HCEC 1CT (cell line): ENCODE results near the gene YPEL1.
"Not testable (repeated sequence)": the region's sequence is repeated elsewhere in the genome, so short reads cannot be mapped to it uniquely, and the experiment has no call there.

Source experiments
- DNase-seq: peaks from one replicate; pipeline ENCODE4 v3.0.0-alpha.2; 2017

YPEL1 gene

DNA sequence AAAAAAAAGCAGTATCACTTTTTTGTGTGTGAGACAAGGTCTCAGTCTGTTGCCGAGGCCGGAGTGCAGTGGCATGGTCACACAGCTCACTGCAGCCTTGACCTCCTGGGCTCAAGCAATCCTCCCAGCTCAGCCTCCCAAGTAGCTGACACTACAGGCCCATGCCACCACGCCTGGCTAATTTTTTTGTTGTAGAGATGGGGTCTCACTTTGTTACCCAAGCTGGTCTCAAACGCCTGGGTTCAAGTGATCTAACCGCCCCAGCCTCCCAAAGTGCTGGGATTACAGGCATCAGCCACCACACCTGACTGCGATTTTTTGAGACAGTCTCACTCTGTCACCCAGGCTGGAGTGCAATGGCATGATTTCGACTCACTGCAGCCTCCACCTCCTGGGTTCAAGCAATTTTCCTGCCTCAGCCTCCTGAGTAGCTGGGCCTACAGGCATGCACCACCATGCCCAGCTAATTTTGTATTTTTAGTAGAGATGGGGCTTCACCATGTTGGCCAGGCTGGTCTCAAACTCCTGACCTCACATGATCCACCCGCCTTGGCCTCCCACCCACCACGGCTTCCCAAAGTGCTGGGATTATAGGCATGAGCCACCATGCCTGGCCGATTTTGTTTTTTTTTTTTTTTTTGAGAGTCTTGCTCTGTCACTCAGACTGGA, 15.3 kb downstream of the YPEL1 start:
- DNase-seq: not testable (repeated sequence)

GRCh38 chr22:21719024-21719423, 16.6 kb downstream of the YPEL1 start:
- no peak for DNase-seq

DNA sequence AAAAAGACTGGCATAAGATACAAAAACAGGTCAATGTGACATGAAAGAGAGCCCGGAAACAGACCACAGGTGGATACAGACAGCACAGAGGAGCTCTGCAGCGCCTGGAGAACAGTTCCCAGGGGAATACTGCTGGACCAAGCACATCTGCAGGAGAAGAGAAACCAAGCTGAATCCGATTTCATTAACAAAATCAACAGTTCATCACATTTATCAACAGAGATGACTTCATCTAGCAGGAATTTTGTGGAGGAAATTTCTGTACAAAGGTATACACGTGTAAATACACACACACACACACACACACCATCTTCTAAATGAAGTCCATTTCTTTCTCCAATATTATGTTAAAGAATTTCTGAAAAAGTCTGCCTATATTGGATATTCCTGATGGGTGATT, 17.1 kb downstream of the YPEL1 start:
- DNase-seq: no peak

DNA sequence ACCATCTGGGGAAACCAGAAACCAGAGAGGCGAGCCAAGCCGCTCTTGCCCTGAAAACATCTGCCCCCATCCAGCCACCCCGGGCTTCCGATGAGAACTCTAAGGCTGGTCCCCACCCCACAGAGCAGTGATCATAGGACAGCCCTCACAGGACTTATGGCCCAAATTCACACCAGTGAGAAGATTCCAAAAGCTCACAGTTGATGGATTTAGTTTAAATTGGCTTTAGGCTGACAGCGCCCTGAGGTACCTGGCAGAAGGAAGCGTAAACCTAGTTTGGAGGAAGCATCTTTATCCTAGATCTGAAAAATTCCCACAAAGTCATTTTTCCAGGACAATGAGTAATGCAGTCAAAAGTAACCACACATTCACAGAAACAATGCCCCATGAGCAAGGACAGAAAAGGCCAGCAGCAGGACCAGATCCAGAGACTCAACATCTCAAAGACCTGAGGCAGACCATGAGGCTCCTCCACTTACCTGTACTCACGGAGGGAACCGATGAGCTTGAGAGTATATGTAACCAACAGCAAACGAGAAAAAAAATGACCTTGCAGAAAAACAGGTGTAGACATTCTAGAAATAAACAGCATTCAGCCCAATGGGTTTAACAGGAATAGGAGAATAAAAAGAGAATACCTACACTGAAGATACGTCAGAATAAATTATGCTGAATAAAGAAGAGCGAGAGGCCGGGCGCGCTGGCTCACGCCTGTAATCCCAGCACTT, 19.0 kb downstream of the YPEL1 start:
- not testable (repeated sequence) for DNase-seq

DNA sequence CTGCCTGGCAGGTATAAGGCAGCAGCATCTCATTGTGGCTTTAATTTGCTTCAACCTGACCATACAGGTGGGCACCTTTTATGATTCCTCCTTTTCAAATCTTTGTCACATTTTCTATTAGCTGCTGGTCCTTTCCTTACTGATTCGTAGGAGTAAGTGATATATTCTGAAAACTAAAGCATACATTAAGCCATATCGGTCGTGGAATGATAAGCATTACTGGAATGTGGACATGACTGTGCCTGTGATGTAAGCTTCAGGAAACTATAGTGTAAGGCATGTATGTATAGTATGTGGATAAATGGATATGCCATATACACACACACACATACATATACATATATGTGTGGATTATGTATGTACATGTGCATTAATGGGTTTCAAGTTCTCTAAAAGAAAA, 20.8 kb downstream of the YPEL1 start:
- DNase-seq: peak; percentile 7

DNA sequence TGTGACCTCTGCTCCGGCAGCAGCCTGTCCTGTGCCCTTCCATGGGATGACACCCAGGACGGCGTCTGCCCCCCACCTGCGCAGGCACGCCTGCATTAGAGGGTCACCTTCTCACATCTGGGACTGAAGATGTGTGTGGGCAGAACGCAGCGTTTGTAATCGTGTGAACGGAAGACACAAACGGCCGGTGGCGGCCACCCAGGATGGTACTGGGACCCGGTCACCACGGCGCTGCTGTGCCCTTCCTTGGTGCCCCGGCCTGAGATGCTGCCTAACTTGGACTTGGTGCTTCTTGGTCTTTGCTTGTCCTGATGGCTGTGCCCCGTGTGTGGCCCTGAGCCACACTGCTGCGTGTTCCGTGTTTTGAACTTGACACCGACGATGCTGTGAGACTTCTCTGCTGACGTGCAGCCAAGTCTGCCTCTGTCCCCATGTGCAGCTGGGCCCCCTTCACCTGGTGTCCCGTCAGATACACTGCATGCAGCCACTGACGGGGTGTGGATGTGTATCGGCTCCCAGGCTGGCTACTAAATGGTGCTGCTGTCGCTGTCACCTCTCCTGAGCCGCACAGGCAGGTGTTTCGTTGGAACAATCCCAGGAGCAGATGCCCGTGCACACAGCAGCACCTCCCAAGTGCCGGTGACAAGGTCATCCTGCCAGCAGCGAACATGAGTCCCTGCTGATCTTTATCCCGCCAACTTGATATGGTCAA, 21.4 kb downstream of the YPEL1 start:
- no peak for DNase-seq

GRCh38 chr22:21713428-21714058, 22.1 kb downstream of the YPEL1 start:
- DNase-seq: no peak

- peak; percentile 67 for DNase-seq
Observed at GRCh38 chr22:21712751-21713427, 22.7 kb downstream of the YPEL1 start.

GRCh38 chr22:21711851-21712250, 23.7 kb downstream of the YPEL1 start:
- DNase-seq: no peak

DNA sequence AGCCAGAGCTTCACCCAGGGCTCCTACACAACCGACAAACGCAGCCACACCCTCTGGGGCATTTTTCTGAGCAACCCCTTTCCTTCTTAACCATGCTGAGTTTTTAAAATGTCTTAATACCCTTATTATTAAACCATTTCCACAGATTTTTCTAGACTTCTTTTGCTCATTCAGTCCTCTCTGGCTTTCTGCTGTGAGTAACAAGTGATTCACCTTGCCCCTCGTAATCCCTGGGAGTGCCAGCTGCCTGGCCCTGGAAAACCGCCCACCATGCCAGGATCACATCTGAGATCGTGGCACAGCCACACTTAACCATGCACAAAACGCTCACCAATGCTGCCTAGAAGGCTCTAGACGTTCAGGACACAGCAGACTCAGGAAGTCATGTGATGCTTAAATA, 25.4 kb downstream of the YPEL1 start:
- peak; percentile 6 for DNase-seq

GRCh38 chr22:21709688-21710087, 25.9 kb downstream of the YPEL1 start:
- DNase-seq: no peak

DNA sequence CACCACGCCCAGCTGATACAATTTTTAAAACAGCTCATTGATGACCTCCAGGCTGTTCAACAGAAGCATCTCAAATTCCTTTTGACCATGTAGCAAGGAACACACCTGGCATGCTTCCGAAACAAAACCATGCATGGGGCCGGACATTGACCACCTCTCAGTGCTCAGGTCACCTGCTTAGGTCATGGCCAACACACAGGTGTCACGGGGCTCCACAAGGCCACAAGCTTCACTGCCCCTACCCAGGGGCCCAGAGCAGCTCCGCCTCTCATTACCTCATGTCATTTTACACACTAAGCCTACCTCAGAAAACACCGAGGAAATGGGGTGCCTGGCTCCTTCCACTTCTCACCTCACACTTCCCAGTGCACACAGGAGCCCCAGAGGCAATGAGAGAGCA, 26.6 kb downstream of the YPEL1 start:
- DNase-seq: no peak

DNA sequence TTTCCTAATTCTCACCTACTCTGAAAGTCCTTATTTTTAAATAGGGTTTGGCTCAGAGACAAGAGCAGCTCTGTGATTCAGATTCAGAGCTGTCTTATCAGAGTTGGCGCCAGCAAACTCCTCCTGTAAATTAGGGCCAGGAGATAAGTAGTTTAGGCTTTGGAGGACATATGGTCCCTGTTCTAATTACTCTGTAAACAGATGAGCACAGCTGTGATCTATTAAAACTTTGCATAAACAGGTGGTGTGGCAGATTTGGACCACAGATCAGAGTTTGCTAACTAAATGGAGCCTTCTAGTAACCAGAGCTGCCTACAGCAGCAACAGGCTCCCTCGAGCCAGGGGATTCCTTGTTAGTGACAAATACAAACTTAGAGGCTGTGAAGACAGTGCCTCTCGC, 27.9 kb downstream of the YPEL1 start:
- no peak for DNase-seq

- no peak for DNase-seq
Observed at GRCh38 chr22:21703684-21704316, 31.8 kb downstream of the YPEL1 start.

- DNase-seq: no peak
Observed at GRCh38 chr22:21702700-21703683, 32.6 kb downstream of the YPEL1 start.

DNA sequence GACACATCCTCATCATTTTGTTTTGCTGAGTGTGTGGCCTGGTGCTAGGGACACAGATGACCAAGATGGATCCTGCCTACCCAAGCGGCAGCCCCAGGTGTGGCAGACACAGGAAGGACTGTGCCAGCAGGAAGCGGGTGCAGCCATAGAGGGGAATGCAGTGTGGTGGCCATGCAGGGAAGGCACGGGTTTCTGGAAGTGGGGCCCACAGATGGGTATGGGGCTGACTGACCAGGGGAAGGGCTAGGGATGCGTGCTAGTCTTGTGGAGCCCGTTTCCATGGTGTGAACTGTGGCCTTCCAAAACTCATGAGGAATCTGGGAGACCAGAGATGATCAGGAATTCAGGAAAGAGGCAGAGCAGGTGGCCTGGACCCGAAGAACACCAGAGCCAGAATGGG, 33.5 kb downstream of the YPEL1 start:
- no peak for DNase-seq

GRCh38 chr22:21701384-21701971, 34.1 kb downstream of the YPEL1 start:
- DNase-seq: no peak

DNA sequence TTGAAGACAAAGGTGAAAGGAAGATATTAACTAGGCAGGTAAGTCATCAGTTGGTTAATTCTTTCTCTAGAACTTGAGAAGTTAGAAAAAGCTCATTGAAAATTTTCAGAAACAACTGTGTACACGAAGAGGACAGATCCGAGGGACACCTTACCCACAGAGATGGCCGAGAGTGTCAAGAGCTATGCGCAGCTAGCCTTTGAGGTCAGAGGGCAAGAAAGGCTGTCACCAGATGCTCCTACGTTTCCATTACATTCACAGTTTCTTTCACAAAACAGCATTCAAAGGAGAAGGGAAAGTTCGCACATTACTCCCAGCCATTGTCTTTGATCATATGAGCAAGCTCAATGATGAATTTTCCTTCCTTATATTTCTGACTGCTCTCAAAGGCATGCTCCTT, 34.8 kb downstream of the YPEL1 start:
- no peak for DNase-seq

DNA sequence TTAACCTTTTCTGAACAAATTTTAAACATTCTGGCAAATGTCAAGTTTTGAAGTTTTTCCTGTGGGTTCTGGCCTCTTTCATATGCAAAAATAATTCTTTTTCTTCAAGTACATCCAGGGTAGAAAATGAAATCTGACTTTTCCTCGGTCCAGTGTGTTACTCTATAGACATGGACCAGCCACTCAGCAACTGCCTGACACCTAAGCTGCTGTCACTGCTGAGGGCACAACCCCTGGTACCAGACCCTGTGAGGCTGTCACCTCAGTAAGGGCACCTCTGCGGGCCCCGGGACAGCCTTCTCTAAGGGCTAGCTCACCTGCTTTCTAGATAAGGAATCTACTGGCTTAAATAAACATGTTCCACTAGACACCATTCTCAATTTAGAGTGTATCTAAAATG, 36.0 kb downstream of the YPEL1 start:
- no peak for DNase-seq

- no peak for DNase-seq
Observed at GRCh38 chr22:21698430-21699329, 36.9 kb downstream of the YPEL1 start.
